ENCODE data around the gene RCAN2. TPM values are rescaled to one million over a fixed set of nuclear protein-coding genes. Genes with fewer than 3 reads are reported as not detected.
A peak's percentile ranks its signal among the peaks of the same experiment; 100 is the strongest.

Gene RCAN2
- total and polyA plus RNA-seq, 12 donors, result 2.3 to 14.4 (median 6.5) TPM

- 81 to 100% (median 89%) methylated on average over 1 to 2 of the region's 2 CpGs for WGBS, 4 donors
- H3K9me3 ChIP-seq (replicated peaks in 1 of 3), result no peaks in the 10 kb centered on the region
- H3K4me3 ChIP-seq, result no peak overlapping the region
- no peak for TF ChIP-seq CTCF (IDR thresholded peaks at IDR 0.05)
- TF ChIP-seq POLR2A (IDR thresholded peaks at IDR 0.05), result no peak
- intact Hi-C loops (cut with DNase I), result no loop called here
- H3K36me3 ChIP-seq (replicated peaks in 1 of 2), result no peaks in the 10 kb centered on the region
- peak in 1 of 7 donors; percentile 22 for DNase-seq
- H3K4me1 ChIP-seq (replicated peaks in 1 of 2), result peaks cover 0 to 21% of the 10 kb centered on the region in 2 donors
- H3K27me3 ChIP-seq, result no peaks in the 10 kb centered on the region
- H3K27ac ChIP-seq, result peak overlapping the region in 3 of 5 donors; percentile 47 to 83 (median 77)
Measured at GRCh38 chr6:46216879-46217278, 274.4 kb downstream of the RCAN2 start.

- intact Hi-C loops (cut with DNase I), result no loop called here
- no peaks in the 10 kb centered on the region for H3K27me3 ChIP-seq
- H3K4me3 ChIP-seq, result no peak overlapping the region
- H3K4me1 ChIP-seq (replicated peaks in 1 of 2), result peaks cover 0 to 21% of the 10 kb centered on the region in 2 donors
- H3K27ac ChIP-seq, result no peak overlapping the region
- 83 to 94% (median 90%) methylated on average over 4 of the region's 4 CpGs for WGBS, 4 donors
- no peak for DNase-seq
- no peaks in the 10 kb centered on the region for H3K9me3 ChIP-seq (replicated peaks in 1 of 3)
- TF ChIP-seq POLR2A (IDR thresholded peaks at IDR 0.05) (no peak), CTCF (IDR thresholded peaks at IDR 0.05) (no peak)
- no peaks in the 10 kb centered on the region for H3K36me3 ChIP-seq (replicated peaks in 1 of 2)
Measured at GRCh38 chr6:46215777-46216176, 275.5 kb downstream of the RCAN2 start.

GRCh38 chr6:46215213-46215612 is 276.0 kb downstream of the RCAN2 start:
- 85 to 92% (median 90%) methylated on average over 6 of the region's 6 CpGs for WGBS, 4 donors
- no peaks in the 10 kb centered on the region for H3K27me3 ChIP-seq
- no peak overlapping the region for H3K4me3 ChIP-seq
- no peaks in the 10 kb centered on the region for H3K9me3 ChIP-seq (replicated peaks in 1 of 3)
- H3K27ac ChIP-seq, result no peak overlapping the region
- peaks cover 0 to 21% of the 10 kb centered on the region in 2 donors for H3K4me1 ChIP-seq (replicated peaks in 1 of 2)
- no peak for DNase-seq
- intact Hi-C loops (cut with DNase I), result no loop called here
- H3K36me3 ChIP-seq (replicated peaks in 1 of 2), result no peaks in the 10 kb centered on the region
- TF ChIP-seq POLR2A (IDR thresholded peaks at IDR 0.05) (no peak), CTCF (IDR thresholded peaks at IDR 0.05) (no peak)

- no peaks in the 10 kb centered on the region for H3K36me3 ChIP-seq (replicated peaks in 1 of 2)
- 100% methylated on average over 1 of the region's 1 CpG for WGBS, 4 donors
- peaks cover 0 to 3% of the 10 kb centered on the region in 2 donors for H3K4me1 ChIP-seq (replicated peaks in 1 of 2)
- H3K27ac ChIP-seq, result no peak overlapping the region
- no peak for DNase-seq
- H3K27me3 ChIP-seq, result no peaks in the 10 kb centered on the region
- intact Hi-C loops (cut with DNase I), result no loop called here
- H3K9me3 ChIP-seq (replicated peaks in 1 of 3), result no peaks in the 10 kb centered on the region
- TF ChIP-seq POLR2A (IDR thresholded peaks at IDR 0.05) (no peak), CTCF (IDR thresholded peaks at IDR 0.05) (no peak)
- H3K4me3 ChIP-seq, result no peak overlapping the region
Measured at GRCh38 chr6:46211917-46212316, 279.3 kb downstream of the RCAN2 start.

Data from adrenal gland (tissue), 12 donors.